ENCODE results near the gene GANC.
"Not testable (repeated sequence)": the region's sequence is repeated elsewhere in the genome, so short reads cannot be mapped to it uniquely, and the experiment has no call there.

Gene GANC

GRCh38 chr15:42289166-42289565 is 16.2 kb downstream of the GANC start:
- in situ Hi-C loops (cut with MboI; ENCODE audit: low sequenced_read_pairs) = no loop called here
- Histone ChIP-seq H3K27me3 (ENCODE audit: low read depth) (no peaks in the 10 kb centered on the region), H3K9me3 (no peaks in the 10 kb centered on the region), H3K4me1 (no peaks in the 10 kb centered on the region), H3K4me3 (no peak overlapping the region), H3K36me3 (replicated peaks) (peaks cover 3% of the 10 kb centered on the region)
- DNase-seq (ENCODE audit: low spot score in 2 of 2) = no peak

GRCh38 chr15:42301004-42301403 is 28.0 kb downstream of the GANC start:
- not testable (repeated sequence) for H3K4me3 ChIP-seq

GRCh38 chr15:42306681-42307080 is 33.7 kb downstream of the GANC start:
- no peak for DNase-seq (ENCODE audit: low spot score in 2 of 2)
- Histone ChIP-seq H3K9me3 (no peaks in the 10 kb centered on the region; the same call in 1 of the 2 replicates), H3K4me3 (no peak overlapping the region), H3K27me3 (ENCODE audit: low read depth) (no peaks in the 10 kb centered on the region), H3K4me1 (no peaks in the 10 kb centered on the region), H3K36me3 (replicated peaks) (no peaks in the 10 kb centered on the region)
- in situ Hi-C loops (cut with MboI; ENCODE audit: low sequenced_read_pairs) = no loop called here

More at GRCh38 chr15:42301004-42301403, 28.0 kb downstream of the GANC start:
- H3K4me1 ChIP-seq; H3K36me3 ChIP-seq (replicated peaks); H3K27me3 ChIP-seq (ENCODE audit: low read depth); H3K9me3 ChIP-seq; in situ Hi-C loops (cut with MboI; ENCODE audit: low sequenced_read_pairs); DNase-seq (ENCODE audit: low spot score in 2 of 2): not testable (repeated sequence)

GRCh38 chr15:42313463-42313862 is 40.5 kb downstream of the GANC start:
- in situ Hi-C loops (cut with MboI; ENCODE audit: low sequenced_read_pairs) = no loop called here
- Histone ChIP-seq H3K4me1 (no peaks in the 10 kb centered on the region), H3K4me3 (no peak overlapping the region), H3K27me3 (ENCODE audit: low read depth) (no peaks in the 10 kb centered on the region), H3K36me3 (replicated peaks) (0 out of 2 replicates have a peak, but pooled peaks cover 3% of the 10 kb centered on the region), H3K9me3 (no peaks in the 10 kb centered on the region)
- DNase-seq (ENCODE audit: low spot score in 2 of 2) = no peak

GRCh38 chr15:42314818-42315217 is 41.8 kb downstream of the GANC start:
- Histone ChIP-seq H3K9me3 (no peaks in the 10 kb centered on the region), H3K4me3 (no peak overlapping the region), H3K4me1 (no peaks in the 10 kb centered on the region), H3K27me3 (ENCODE audit: low read depth) (no peaks in the 10 kb centered on the region), H3K36me3 (replicated peaks) (0 out of 2 replicates have a peak, but pooled peaks cover 3% of the 10 kb centered on the region)
- in situ Hi-C loops (cut with MboI; ENCODE audit: low sequenced_read_pairs) = no loop called here
- no peak for DNase-seq (ENCODE audit: low spot score in 2 of 2)

GRCh38 chr15:42315521-42315920 is 42.5 kb downstream of the GANC start:
- 0 out of 2 replicates have a peak, but pooled peaks cover 3% of the 10 kb centered on the region for H3K36me3 ChIP-seq (replicated peaks)
- no peak overlapping the region for H3K4me3 ChIP-seq
- H3K9me3 ChIP-seq = no peaks in the 10 kb centered on the region
- DNase-seq (ENCODE audit: low spot score in 2 of 2) = no peak
- no peaks in the 10 kb centered on the region for H3K4me1 ChIP-seq
- H3K27me3 ChIP-seq (ENCODE audit: low read depth) = no peaks in the 10 kb centered on the region
- in situ Hi-C loops (cut with MboI; ENCODE audit: low sequenced_read_pairs) = no loop called here

GRCh38 chr15:42316282-42316805 is 43.3 kb downstream of the GANC start:
- H3K4me3 ChIP-seq; in situ Hi-C loops (cut with MboI; ENCODE audit: low sequenced_read_pairs); DNase-seq (ENCODE audit: low spot score in 2 of 2); H3K27me3 ChIP-seq (ENCODE audit: low read depth); H3K4me1 ChIP-seq; H3K36me3 ChIP-seq (replicated peaks); H3K9me3 ChIP-seq: not testable (repeated sequence)

GRCh38 chr15:42319206-42319605 is 46.2 kb downstream of the GANC start:
- Histone ChIP-seq H3K36me3 (replicated peaks) (no peaks in the 10 kb centered on the region), H3K4me1 (no peaks in the 10 kb centered on the region), H3K9me3 (no peaks in the 10 kb centered on the region), H3K4me3 (no peak overlapping the region), H3K27me3 (ENCODE audit: low read depth) (no peaks in the 10 kb centered on the region)
- in situ Hi-C loops (cut with MboI; ENCODE audit: low sequenced_read_pairs) = no loop called here
- no peak for DNase-seq (ENCODE audit: low spot score in 2 of 2)

- H3K27me3 ChIP-seq (ENCODE audit: low read depth) = no peaks in the 10 kb centered on the region
- no peak overlapping the region for H3K4me3 ChIP-seq
- no peak for DNase-seq (ENCODE audit: low spot score in 2 of 2)
- no peaks in the 10 kb centered on the region for H3K4me1 ChIP-seq
- in situ Hi-C loops (cut with MboI; ENCODE audit: low sequenced_read_pairs) = no loop called here
- H3K36me3 ChIP-seq (replicated peaks) = no peaks in the 10 kb centered on the region
- no peaks in the 10 kb centered on the region for H3K9me3 ChIP-seq
Observed at GRCh38 chr15:42324308-42324707, 51.3 kb downstream of the GANC start.

- Histone ChIP-seq H3K4me3 (no peak overlapping the region), H3K4me1 (no peaks in the 10 kb centered on the region), H3K36me3 (replicated peaks) (no peaks in the 10 kb centered on the region), H3K9me3 (no peaks in the 10 kb centered on the region), H3K27me3 (ENCODE audit: low read depth) (no peaks in the 10 kb centered on the region)
- in situ Hi-C loops (cut with MboI; ENCODE audit: low sequenced_read_pairs) = no loop called here
- no peak for DNase-seq (ENCODE audit: low spot score in 2 of 2)
Observed at GRCh38 chr15:42329161-42329560, 56.2 kb downstream of the GANC start.

- H3K4me1 ChIP-seq = no peaks in the 10 kb centered on the region
- H3K9me3 ChIP-seq = no peaks in the 10 kb centered on the region
- no peak for DNase-seq (ENCODE audit: low spot score in 2 of 2)
- H3K4me3 ChIP-seq = no peak overlapping the region
- in situ Hi-C loops (cut with MboI; ENCODE audit: low sequenced_read_pairs) = no loop called here
- H3K27me3 ChIP-seq (ENCODE audit: low read depth) = no peaks in the 10 kb centered on the region
- no peaks in the 10 kb centered on the region for H3K36me3 ChIP-seq (replicated peaks)
Observed at GRCh38 chr15:42329992-42330391, 57.0 kb downstream of the GANC start.

GRCh38 chr15:42331235-42331634 is 58.2 kb downstream of the GANC start:
- H3K4me1 ChIP-seq = no peaks in the 10 kb centered on the region
- no peaks in the 10 kb centered on the region for H3K36me3 ChIP-seq (replicated peaks)
- no peak for DNase-seq (ENCODE audit: low spot score in 2 of 2)
- no peaks in the 10 kb centered on the region for H3K27me3 ChIP-seq (ENCODE audit: low read depth)
- H3K4me3 ChIP-seq = no peak overlapping the region
- H3K9me3 ChIP-seq = peaks cover 6% of the 10 kb centered on the region; the same call in 1 of the 2 replicates
- in situ Hi-C loops (cut with MboI; ENCODE audit: low sequenced_read_pairs) = no loop called here

- in situ Hi-C loops (cut with MboI; ENCODE audit: low sequenced_read_pairs) = no loop called here
Observed at GRCh38 chr15:42332331-42332730, 59.3 kb downstream of the GANC start.

GRCh38 chr15:42335074-42335473 is 62.1 kb downstream of the GANC start:
- H3K36me3 ChIP-seq (replicated peaks) = no peaks in the 10 kb centered on the region
- no peak overlapping the region for H3K4me3 ChIP-seq
- H3K4me1 ChIP-seq = no peaks in the 10 kb centered on the region
- H3K9me3 ChIP-seq = peaks cover 6% of the 10 kb centered on the region; the same call in 1 of the 2 replicates
- H3K27me3 ChIP-seq (ENCODE audit: low read depth) = no peaks in the 10 kb centered on the region
- DNase-seq (ENCODE audit: low spot score in 2 of 2) = no peak
- in situ Hi-C loops (cut with MboI; ENCODE audit: low sequenced_read_pairs) = no loop called here

More at GRCh38 chr15:42332331-42332730, 59.3 kb downstream of the GANC start:
- Histone ChIP-seq H3K9me3 (peaks cover 6% of the 10 kb centered on the region; the same call in 1 of the 2 replicates), H3K4me1 (no peaks in the 10 kb centered on the region), H3K36me3 (replicated peaks) (no peaks in the 10 kb centered on the region), H3K27me3 (ENCODE audit: low read depth) (no peaks in the 10 kb centered on the region), H3K4me3 (no peak overlapping the region)
- no peak for DNase-seq (ENCODE audit: low spot score in 2 of 2)

GRCh38 chr15:42336650-42337049 is 63.6 kb downstream of the GANC start:
- H3K4me1 ChIP-seq; H3K27me3 ChIP-seq (ENCODE audit: low read depth); in situ Hi-C loops (cut with MboI; ENCODE audit: low sequenced_read_pairs); DNase-seq (ENCODE audit: low spot score in 2 of 2); H3K9me3 ChIP-seq; H3K4me3 ChIP-seq; H3K36me3 ChIP-seq (replicated peaks): not testable (repeated sequence)
